HG02938 (cell line): ENCODE data around the gene MMP17.

Source experiments
- ATAC-seq: cut with Tn5 transposase; IDR thresholded peaks from one replicate; pipeline ENCODE4 v1.9.1; 2021; ENCODE audit warnings: mild to moderate bottlenecking, moderate library complexity; ENCODE audit not compliant: unreplicated experiment

The MMP17 gene

DNA sequence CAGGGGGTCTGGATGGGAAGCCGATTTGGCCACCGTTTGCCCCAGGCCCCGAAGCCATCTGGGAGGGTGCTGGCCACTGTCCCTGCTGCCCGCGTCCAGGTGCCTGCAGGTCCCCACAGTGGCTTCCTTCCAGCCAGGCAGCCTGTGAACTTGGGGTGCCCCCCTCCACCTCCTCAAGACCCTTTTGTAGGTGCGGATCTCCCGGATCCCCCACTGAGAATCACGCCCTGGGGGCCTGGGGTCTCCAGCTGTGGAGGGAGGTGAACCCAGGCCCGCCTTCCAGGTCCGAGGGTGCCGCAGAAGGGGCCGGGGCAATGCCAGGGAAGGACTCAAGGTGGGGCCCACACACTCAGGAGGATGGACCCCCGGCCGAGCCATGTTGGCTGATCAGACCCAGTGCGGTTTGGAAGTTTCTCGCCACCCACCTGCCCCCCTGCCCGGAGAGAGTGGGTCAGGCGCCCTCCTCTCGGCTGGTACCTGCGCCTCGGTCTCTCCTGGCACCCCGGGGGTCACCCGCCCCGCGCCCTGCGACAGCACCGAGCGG, 1.7 kb downstream of the MMP17 start:
- no peak for ATAC-seq

DNA sequence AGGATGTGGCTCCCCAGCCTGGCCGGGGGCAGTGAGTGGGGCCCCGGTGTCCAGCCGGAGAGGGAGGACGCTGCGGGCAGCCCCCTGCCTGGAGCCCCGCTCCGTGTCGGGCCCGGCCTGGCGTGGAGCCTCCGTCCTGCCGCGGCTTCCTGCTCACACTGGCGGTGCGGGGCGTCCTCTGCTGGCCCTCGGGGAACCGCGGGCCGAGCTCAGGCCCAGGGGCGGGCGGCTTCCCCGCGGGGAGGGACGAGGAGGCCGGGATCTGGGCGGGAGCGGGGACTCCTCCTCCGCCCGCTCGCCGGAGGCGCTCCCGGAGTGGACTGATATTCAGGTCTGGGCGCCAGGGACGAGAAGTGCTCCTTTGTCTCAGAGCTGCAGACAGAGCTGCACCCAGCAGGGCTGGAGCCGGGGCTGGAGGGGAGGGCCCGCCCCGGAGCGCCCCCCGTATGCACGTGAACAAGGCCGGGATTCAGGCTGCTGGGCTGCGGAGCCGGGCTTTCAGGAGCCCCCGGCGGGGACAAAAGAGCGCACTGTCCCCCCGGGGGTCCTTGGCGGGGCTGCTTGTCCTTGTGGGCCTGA, 2.2 kb downstream of the MMP17 start:
- ATAC-seq, result no peak

DNA sequence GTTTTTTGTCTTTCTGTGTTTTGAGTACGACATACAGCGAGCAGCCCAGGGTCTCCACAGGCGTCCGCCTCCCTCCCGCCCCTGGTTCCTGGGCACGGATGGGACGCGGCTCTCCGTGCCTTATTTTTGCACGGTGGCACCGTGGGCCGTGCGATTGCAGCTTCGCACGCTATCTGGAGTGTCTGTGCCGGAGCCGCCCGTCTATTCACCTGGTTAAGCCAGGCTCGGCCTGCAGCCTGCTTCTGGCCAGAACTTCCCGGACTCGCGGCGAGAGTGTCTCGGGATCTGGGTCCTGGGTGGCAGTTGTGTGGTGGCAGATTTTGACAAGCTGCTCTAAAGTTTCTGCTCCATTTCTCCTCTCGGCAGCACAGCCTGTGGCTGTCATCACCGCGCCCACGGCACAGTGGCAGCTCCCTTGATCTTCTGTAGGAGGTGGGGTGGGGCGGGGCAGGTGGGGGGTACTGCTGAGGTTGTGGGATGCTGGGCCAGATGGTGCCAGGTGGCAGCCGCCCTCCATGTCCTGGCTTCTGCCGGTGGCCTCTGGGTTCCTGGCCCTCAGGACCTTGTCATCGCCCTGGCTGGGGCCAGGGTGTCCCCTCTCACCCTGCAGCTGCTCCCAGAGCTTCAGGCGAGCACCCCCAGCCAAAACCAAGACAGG, 2.9 kb downstream of the MMP17 start:
- ATAC-seq, result no peak

DNA sequence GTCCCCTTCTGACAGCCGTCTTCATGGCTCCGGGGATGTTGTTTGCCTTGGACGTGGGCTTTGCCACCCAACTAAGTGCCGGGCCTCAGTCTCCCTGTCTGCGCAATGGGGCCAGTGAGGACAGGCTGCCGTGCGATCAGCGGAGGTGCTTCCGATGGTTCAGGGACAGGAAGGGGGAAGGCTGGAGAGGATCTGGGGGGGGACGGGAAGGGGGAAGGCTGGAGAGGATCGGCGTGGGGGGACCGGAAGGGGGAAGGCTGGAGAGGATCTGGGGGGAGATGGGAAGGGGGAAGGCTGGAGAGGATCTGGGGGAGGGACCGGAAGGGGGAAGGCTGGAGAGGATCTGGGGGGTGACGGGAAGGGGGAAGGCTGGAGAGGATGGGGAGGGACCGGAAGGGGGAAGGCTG, 3.4 kb downstream of the MMP17 start:
- no peak for ATAC-seq

DNA sequence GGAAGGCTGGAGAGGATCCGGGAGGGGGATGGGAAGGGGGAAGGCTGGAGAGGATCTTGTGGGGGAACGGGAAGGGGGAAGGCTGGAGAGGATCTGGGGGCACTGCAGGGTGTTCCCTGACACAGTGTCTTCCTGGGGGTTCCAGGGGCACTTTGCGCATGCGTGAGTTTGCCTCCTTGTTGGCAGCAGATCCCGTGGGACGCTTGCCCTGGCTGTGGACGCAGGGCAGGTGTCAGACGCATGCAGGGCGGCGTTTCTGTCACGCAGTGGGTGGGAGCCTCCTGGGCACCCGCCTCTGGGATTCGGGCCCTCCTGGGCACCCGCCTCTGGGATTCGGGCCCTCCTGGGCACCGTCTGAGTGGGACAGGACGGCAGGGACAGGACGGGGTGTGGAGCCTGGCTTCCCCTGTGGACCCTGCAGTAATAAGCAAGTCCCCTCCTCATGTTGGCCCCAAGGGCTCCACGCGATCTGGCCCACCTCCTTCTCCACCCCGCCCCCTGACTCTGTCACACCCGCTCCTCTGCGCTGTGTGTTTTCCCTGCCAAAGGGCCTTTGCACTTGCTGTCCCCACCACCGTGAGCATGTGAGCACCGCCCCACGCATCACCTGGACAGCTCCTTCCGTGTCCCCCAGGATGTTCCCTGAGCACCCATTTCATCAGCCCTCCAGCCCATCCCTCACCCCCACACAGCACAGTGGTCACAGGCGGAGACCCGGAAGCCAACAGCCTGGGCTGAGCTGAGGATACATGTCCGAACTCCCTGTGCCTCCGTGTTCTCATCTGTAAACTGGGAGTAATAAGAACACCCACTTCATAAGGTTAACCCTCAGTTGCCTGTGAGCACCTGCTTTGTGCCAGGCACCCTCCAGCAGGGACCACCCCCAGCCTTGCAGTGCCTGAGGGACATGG, 4.4 kb downstream of the MMP17 start:
- ATAC-seq, result no peak

DNA sequence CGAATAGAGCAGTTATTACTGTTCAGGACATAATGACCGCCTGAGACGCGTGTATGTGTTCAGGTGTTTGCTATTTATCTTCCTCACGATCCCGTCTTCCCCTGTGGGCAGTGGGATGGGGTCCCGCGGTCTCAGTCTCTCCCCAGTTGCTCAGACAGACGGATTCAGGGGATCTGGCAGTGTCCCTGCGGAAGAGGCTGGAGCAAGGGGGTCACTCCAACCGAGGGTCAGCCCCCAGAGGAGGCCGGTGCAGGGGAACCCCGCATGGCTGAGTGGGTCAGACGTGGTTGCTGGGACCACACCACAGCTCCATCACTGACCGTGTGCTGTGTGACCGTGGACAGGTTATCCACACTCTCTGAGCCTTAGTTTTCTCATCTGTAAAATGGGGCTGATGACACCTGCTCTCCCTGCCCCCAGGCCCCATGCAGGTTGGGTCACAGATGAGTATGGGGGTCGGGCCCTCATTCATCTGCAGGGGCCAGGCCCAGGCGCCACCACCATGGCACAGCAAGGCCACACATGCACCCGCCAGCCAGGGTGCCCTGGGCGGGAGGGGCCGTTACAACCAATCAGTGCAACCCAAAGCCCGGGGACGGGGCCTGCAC, 5.2 kb downstream of the MMP17 start:
- no peak for ATAC-seq

DNA sequence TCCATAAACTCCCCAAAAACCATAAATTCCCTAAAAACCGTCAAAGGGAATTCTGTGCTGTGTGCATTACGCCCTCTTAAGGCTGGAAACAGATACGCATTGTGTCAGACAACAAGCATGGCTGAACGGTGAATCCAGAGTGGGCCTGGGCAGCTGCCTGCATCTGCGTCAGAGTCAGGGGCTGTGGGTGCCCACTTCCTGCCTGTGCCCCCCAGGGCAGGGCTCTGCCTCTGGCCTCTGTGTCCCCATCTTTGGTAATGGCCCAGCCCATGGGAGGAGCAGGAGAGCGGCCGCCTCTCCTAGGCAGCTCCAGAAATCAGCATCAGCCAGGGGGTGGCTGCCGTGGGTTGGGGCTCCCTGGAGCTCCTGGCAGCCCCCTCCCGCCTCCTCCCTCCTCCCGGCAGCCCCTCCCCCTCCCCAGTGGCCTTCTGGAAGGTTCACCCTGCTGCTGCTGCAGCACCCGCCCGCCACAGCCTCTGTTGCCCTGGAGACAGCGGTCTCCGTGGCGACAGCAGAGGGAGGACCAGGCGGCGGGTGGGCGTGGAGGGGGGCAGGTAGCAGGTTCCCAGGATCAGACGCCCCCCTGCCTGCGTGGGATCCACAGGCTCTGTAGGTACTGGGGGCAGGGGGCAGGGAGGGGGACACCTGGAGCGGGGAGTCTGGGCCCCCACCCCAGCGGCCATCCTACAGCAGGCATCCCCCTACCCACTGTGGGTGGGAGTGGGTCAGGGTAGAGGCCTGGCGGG, 5.9 kb downstream of the MMP17 start:
- ATAC-seq, result no peak

DNA sequence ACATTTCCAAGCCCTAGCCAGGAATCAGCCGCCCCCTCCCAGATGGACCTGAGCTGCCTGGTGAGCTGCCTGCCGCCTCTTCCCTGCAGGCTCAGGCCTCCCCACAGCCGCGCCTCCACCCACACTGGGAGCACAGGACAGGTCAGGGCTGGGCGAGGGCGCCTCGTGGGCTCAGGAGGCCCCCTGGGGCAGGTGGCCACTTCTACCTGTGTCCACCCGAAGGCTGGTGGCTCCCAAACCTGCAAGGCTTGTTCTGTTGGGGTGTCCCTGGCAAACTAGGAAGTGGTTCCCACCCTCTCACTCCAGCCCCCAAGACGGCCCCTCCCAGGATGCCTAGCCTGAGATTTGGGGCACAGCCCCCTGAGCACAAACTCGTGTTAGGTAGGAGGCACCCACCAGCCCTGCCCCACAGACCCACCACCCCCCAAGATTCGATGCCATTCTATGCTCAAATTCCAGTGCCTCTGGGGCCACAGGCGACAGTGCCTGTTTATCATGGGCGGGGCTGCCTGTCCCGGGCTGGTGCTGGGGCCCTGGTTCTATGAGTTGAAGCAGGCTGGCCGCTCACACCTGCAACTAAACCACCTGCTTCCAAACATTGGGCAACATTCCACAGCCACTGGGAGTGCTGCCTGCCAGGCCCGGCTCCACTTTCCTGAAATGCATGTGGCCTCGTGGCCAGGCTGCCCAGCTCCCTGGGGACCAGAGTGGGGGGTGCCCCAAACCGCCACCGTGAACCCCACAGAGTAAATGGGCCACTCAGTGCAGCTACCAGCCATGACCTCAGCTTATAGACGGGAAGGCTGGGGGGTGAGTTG, 6.8 kb downstream of the MMP17 start:
- ATAC-seq, result no peak

DNA sequence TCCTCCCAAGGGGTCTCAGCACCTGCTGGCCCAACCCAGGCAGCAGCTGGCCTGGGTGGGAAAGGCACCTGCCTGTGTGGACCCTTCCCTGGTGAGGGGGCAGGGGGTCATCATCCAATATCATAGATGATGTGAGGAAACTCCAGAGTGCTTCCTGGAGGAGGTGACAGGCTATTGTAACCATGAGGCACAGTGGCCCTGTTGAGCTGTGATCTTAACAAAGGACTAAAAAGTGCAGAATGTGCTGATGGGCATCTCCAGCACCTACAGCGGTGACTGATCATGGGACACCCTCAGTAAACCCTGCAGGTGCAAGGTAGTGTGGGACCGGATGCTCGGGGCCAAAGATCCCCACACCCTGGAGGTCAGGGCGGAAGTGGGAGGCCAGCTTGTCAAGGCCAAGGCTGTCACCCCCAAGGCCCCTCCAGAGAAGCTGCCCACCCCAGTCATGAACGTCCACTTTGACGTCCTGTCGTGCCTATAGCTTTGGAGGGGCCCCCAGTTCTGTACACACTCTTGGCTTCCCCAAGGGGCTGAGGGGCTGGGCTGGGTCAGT, 7.5 kb downstream of the MMP17 start:
- ATAC-seq, result no peak

DNA sequence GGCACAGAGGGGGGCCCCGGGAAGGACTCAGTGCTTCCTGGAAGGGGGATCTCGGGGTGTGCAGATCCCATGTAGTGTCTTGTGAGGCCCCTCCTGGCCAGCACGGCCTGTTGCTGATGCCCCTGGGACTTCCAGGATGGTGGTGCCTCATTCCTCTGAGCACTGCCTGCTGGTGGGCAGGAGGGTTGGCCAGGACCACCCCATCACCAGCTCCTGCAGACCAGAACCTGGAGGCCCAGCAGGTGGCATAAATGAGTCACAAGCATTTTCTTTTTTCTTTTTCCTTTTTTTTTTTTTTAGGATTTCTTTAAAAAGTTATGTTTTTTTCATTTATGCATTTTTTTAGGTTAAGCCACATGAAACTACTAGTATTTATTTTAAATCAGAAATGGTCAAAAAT, 8.0 kb downstream of the MMP17 start:
- ATAC-seq, result no peak

DNA sequence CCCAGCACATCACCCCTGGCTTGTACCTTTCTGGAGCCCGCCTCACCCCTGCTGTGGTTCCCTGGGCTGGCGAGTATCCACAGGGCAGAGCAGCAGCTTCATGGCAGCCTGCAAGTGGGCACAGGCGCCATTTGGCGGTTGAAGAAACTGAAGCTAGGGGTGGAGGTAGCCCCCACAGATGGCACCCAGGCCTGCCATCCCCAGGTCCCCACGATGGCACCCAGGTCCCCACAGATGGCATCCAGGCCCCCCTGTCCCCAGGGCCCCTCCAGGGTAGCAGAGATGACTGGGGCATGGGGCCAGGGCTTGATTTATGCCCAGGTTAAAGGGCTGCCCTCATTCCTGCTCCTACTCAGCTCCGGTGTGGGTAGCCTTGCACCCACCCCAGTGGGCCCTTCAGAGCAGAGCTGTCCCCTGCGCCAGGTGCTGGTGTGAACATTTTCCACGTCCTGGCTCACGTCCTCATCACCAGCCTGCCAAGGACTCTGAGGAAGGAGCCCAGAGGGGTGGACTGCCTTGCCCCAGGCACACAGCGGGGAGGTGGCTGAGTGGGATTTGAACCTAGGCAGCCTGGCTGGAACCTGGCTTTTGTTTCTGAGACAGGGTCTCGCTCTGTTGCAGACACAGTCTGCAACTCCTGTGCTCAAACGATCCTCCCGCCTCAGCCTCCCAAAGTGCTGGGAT, 8.7 kb downstream of the MMP17 start:
- ATAC-seq, result no peak

DNA sequence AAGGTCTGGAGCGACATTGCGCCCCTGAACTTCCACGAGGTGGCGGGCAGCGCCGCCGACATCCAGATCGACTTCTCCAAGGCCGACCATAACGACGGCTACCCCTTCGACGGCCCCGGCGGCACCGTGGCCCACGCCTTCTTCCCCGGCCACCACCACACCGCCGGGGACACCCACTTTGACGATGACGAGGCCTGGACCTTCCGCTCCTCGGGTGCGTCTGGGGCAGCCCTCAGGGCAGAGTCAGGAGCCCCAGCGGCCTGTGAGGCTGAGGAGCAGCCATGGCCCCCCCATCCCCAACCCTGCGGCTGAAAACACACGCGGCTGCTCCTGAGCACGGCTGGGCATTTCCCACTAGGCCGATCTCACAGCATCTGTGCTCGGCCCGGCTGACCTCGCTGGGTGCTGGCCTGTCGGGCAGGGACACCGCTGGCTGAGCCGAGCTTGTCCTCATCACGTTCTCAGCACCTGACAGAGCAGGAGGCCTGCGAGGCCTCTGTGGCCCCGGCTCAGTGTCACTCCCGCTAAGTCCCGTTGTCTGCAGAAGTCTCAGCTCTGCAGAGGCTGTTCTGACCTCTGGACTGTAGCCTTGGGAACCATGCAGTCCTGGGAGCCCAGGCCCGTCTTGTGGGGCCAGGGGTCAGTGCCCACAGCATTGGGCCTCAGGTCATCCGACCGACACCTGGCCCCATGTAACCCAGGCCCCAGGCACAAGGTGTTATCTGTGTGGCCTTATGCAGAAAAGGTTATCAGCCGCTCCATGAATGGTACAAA, 12.6 kb downstream of the MMP17 start:
- ATAC-seq, result no peak

DNA sequence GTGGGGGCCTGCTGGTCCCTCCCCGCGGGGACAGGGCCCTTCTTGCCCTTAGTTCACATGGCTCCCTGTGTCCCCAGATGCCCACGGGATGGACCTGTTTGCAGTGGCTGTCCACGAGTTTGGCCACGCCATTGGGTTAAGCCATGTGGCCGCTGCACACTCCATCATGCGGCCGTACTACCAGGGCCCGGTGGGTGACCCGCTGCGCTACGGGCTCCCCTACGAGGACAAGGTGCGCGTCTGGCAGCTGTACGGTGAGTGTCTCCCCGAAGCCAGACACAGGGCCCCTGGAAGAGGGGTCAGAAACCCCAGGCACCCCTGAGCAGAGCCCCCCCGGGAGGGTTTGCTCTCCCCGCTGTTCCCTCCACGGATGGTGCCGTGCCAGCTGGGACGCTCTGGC, 13.4 kb downstream of the MMP17 start:
- no peak for ATAC-seq

DNA sequence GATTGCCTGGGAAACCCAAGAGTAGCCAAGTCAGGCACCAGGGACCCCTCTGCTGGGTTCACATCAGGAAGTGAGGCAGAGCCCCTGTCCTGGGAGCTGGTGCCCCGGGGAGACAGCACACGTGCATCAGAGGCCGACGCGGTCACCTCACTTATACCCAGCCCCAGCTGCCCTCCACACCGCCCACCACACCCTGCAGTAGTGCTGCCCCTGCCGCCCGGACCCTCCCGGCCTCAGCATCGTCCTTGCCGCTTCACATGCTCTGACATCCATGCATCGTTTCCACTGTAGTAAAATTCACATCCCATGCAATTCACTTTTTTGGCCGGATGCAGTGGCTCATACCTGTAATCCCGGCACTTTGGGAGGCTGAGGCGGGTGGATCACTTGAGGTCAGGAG, 14.0 kb downstream of the MMP17 start:
- ATAC-seq, result no peak

DNA sequence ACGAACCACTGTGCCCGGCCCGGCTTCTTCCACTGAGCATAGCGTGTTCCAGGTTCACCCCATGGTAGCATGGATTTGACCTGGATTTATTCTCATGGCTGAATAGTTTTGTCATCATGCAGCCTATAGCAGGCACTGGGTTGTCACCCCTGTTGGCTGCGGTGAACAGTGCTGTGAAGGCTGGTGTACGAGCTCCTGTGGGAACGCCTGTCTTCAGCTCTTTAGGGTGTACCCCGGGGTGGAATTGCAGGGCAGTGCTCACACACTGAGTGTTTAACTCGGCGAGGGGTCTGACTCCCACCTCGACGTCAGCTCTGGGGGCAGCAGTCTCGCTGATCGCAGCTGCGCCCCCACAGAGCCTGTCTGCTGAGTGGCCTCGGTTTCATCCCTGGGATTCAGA, 15.3 kb downstream of the MMP17 start:
- no peak for ATAC-seq

DNA sequence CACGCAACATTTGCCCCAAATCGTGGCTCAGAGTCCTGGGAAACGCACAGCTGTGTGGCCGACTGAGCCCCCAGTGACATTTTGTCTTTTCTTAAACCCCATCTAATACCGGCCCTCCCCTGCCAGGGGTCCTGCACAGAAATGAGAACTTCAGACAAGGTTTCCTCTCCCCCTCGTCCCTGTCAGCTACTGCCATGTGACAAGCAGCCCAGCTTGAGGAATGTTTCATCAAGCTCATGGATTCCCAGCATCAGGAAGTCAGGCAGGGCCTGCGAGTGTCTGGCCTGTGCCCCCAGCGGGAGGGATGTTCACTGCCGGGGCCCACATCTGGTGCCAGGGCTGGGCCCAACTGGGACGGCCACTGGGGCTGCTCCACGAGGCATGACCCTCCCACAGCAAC, 15.9 kb downstream of the MMP17 start:
- no peak for ATAC-seq

DNA sequence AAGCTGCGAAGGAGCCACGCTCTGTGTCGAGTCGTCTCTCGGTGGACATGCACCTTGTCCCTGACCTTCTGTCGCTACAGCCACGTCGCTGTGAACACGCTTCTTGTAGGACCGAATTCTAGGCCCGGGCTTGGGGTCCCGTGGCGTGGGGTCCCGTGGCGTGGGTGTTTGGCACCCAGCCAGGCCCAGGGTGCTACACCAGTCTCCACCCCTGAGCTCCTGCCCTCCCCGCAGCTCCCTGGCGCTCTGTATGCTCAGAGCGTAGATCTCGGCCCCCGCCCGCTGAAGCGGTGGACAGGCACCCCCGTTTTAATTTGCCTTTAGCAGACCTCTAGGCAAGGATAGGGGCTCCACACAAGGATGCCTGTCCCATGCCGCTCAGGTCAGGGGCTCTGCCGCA, 16.5 kb downstream of the MMP17 start:
- ATAC-seq, result no peak

DNA sequence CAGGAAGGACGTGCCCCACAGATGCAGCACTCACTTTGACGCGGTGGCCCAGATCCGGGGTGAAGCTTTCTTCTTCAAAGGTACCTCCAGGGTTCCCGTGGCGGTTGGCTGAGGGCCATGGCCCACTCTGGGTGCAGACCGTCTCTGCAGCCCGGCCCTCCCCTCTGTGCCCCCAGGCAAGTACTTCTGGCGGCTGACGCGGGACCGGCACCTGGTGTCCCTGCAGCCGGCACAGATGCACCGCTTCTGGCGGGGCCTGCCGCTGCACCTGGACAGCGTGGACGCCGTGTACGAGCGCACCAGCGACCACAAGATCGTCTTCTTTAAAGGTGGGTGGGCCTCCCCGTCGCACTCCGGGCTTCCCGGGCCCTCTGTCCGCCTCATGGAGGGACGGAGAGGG, 16.9 kb downstream of the MMP17 start:
- no peak for ATAC-seq
